ENCODE measurements around the gene CLDN12.
A peak's percentile ranks its signal among the peaks of the same experiment; 100 is the strongest.

DNA sequence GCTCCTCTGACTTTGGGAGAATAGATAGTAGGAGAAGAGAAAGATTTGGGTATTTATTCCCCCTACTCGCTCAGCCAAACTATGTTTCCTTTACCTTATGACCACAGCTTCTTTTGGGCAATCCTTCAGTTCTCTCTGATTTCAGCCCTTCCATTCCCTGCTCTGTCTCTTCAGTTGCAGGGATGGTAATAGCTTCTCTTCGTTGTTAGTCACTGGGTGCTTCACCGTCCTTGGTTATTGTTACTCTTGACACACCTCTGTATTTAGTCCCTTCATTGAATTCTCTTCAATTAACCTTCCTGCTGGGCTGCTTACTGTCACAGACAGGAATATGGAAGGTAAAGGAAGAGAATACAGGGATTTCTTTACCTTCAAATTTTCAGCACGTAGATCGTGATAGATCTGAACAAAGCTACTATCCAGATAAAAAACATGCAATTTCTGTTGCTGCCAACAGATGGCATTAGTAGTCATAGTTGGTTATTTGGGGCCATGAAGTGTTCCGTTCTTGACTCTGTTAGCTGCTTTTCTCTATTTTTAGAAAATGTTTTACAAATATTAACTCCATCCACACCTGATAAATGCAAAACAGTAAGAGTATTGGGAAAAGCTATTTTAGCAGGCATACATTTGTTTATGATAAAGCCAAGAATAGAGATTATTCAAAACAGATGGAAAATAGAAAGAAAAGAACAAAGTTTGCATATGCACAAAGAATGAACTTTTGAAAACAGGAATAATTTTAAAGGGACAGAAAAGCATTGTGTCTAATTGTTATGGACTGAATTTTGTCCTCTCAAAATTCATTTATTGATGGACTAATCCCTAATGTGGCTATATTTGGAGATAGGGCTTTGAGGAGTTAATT, 52.1 kb downstream of the CLDN12 start:
- TF ChIP-seq USF2 (IDR thresholded peaks at IDR 0.05; ENCODE audit: borderline replicate concordance, low read depth, low read length) (no peak), EZH2phosphoT487 (IDR thresholded peaks at IDR 0.05; ENCODE audit: borderline replicate concordance, low read depth) (no peak), CTCF (IDR thresholded peaks at IDR 0.05) (peak; percentile 98), RFX5 (IDR thresholded peaks at IDR 0.05; ENCODE audit: low read length) (no peak), GABPA (IDR thresholded peaks at IDR 0.05; ENCODE audit: low read depth) (no peak), JUND (IDR thresholded peaks at IDR 0.05) (no peak), YY1 (IDR thresholded peaks at IDR 0.05; ENCODE audit: low read depth) (no peak), NRF1 (IDR thresholded peaks at IDR 0.05; ENCODE audit: low read depth, low read length) (no peak), REST (IDR thresholded peaks at IDR 0.05; ENCODE audit: low read depth, low read length) (no peak), SIN3A (IDR thresholded peaks at IDR 0.05; ENCODE audit: borderline replicate concordance, low read depth, low read length) (no peak), NFIC (IDR thresholded peaks at IDR 0.05; ENCODE audit: borderline replicate concordance) (no peak), EP300 (IDR thresholded peaks at IDR 0.05; ENCODE audit: borderline replicate concordance in 1 of 2, low read depth in 1 of 2, low read length in 1 of 2) (no peak)

All from SK-N-SH (cell line).